Activated CD4-positive, alpha-beta memory T cell treated with anti-CD3 and anti-CD28 coated beads for 36 hours (primary cell): ENCODE results near the gene IGSF3. TPM values are rescaled to one million over a fixed set of nuclear protein-coding genes. Genes with fewer than 3 reads are reported as not detected.
"Not testable (repeated sequence)": the region's sequence is repeated elsewhere in the genome, so short reads cannot be mapped to it uniquely, and the experiment has no call there.

Experiments used
- CTCF ChIA-PET: fragments of 350-600 bp; sonication (Branson Sonifier 250); formaldehyde crosslinking; loops from one replicate; lab custom pipeline; 2021; ENCODE audit warnings: antibody characterized with exemption, inconsistent platforms; lab: Charles Lee
- POLR2A ChIA-PET: fragments of 350-600 bp; sonication (Branson Sonifier 250); formaldehyde crosslinking; loops from one replicate; lab custom pipeline; 2021; ENCODE audit warnings: antibody characterized with exemption; lab: Charles Lee
- DNase-seq: peaks from one replicate; pipeline ENCODE4 v3.0.0-alpha.2; 2020
- H3K27ac Mint-ChIP-seq: one replicate; pipeline ENCODE4 v1.8.0; 2021; ENCODE audit warnings: mixed read lengths
- H3K27me3 Mint-ChIP-seq: one replicate; pipeline ENCODE4 v1.8.0; 2021; ENCODE audit warnings: mixed read lengths
- H3K36me3 Mint-ChIP-seq: one replicate; pipeline ENCODE4 v1.8.0; 2021; ENCODE audit warnings: mixed read lengths
- H3K4me1 Mint-ChIP-seq: one replicate; pipeline ENCODE4 v1.8.0; 2021; ENCODE audit warnings: low read depth, mixed read lengths
- H3K4me3 Mint-ChIP-seq: one replicate; pipeline ENCODE4 v1.8.0; 2021; ENCODE audit warnings: mild to moderate bottlenecking, mixed read lengths
- H3K9me3 Mint-ChIP-seq: one replicate; pipeline ENCODE4 v1.8.0; 2021; ENCODE audit warnings: mixed read lengths
- intact Hi-C: fragments of 100-400 bp; cut with micrococcal nuclease; formaldehyde crosslinking; loops from one replicate; pipeline ENCODE4 v1.15.1; 2023
- total RNA-seq, 2 experiments: library from RNA; stranded (reverse); gene quantifications; one replicate each; pipeline ENCODE4 v1.2.3, GENCODE V29; 2021

IGSF3 gene
- total RNA-seq, 2 experiments from 2014 or later = 4.1 to 4.2 TPM

GRCh38 chr1:116652598-116652997 is 14.9 kb downstream of the IGSF3 start:
- CTCF ChIA-PET, POLR2A ChIA-PET, H3K27ac Mint-ChIP-seq: not testable (repeated sequence)

GRCh38 chr1:116650781-116651180 is 16.8 kb downstream of the IGSF3 start:
- intact Hi-C loops, H3K4me3 Mint-ChIP-seq, H3K27ac Mint-ChIP-seq, H3K36me3 Mint-ChIP-seq, DNase-seq, H3K4me1 Mint-ChIP-seq, H3K27me3 Mint-ChIP-seq, POLR2A ChIA-PET, CTCF ChIA-PET, H3K9me3 Mint-ChIP-seq: not testable (repeated sequence)

More at GRCh38 chr1:116652598-116652997, 14.9 kb downstream of the IGSF3 start:
- H3K4me3 Mint-ChIP-seq, intact Hi-C loops, H3K4me1 Mint-ChIP-seq, DNase-seq, H3K36me3 Mint-ChIP-seq, H3K27me3 Mint-ChIP-seq, H3K9me3 Mint-ChIP-seq: not testable (repeated sequence)

GRCh38 chr1:116649041-116649440 is 18.5 kb downstream of the IGSF3 start:
- POLR2A ChIA-PET, H3K27ac Mint-ChIP-seq, CTCF ChIA-PET, intact Hi-C loops, H3K9me3 Mint-ChIP-seq, H3K27me3 Mint-ChIP-seq, H3K4me3 Mint-ChIP-seq, H3K36me3 Mint-ChIP-seq, H3K4me1 Mint-ChIP-seq, DNase-seq: not testable (repeated sequence)

GRCh38 chr1:116648325-116648724 is 19.2 kb downstream of the IGSF3 start:
- CTCF ChIA-PET, H3K27ac Mint-ChIP-seq, H3K27me3 Mint-ChIP-seq, intact Hi-C loops, POLR2A ChIA-PET, DNase-seq, H3K9me3 Mint-ChIP-seq, H3K36me3 Mint-ChIP-seq, H3K4me1 Mint-ChIP-seq, H3K4me3 Mint-ChIP-seq: not testable (repeated sequence)

- H3K27ac Mint-ChIP-seq, CTCF ChIA-PET, H3K4me1 Mint-ChIP-seq, H3K36me3 Mint-ChIP-seq, H3K9me3 Mint-ChIP-seq, POLR2A ChIA-PET, H3K27me3 Mint-ChIP-seq, H3K4me3 Mint-ChIP-seq, intact Hi-C loops, DNase-seq: not testable (repeated sequence)
Measured at GRCh38 chr1:116647186-116647585, 20.3 kb downstream of the IGSF3 start.

GRCh38 chr1:116646673-116647170 is 20.8 kb downstream of the IGSF3 start:
- POLR2A ChIA-PET, CTCF ChIA-PET, H3K4me3 Mint-ChIP-seq, H3K27ac Mint-ChIP-seq, H3K4me1 Mint-ChIP-seq, H3K36me3 Mint-ChIP-seq, H3K9me3 Mint-ChIP-seq, H3K27me3 Mint-ChIP-seq, intact Hi-C loops: not testable (repeated sequence)
- DNase-seq = peak; percentile 20

- H3K4me1 Mint-ChIP-seq, CTCF ChIA-PET, H3K36me3 Mint-ChIP-seq, H3K9me3 Mint-ChIP-seq, H3K27me3 Mint-ChIP-seq, POLR2A ChIA-PET, DNase-seq, H3K27ac Mint-ChIP-seq, intact Hi-C loops, H3K4me3 Mint-ChIP-seq: not testable (repeated sequence)
Measured at GRCh38 chr1:116645802-116646672, 21.5 kb downstream of the IGSF3 start.

- POLR2A ChIA-PET, H3K4me3 Mint-ChIP-seq, H3K27me3 Mint-ChIP-seq, H3K9me3 Mint-ChIP-seq, CTCF ChIA-PET, DNase-seq, H3K4me1 Mint-ChIP-seq, intact Hi-C loops, H3K27ac Mint-ChIP-seq, H3K36me3 Mint-ChIP-seq: not testable (repeated sequence)
Measured at GRCh38 chr1:116644993-116645392, 22.5 kb downstream of the IGSF3 start.

- H3K4me3 Mint-ChIP-seq, H3K27ac Mint-ChIP-seq, CTCF ChIA-PET, POLR2A ChIA-PET, H3K9me3 Mint-ChIP-seq, DNase-seq, H3K4me1 Mint-ChIP-seq, intact Hi-C loops, H3K27me3 Mint-ChIP-seq, H3K36me3 Mint-ChIP-seq: not testable (repeated sequence)
Measured at GRCh38 chr1:116644096-116644495, 23.4 kb downstream of the IGSF3 start.

GRCh38 chr1:116643281-116643751 is 24.2 kb downstream of the IGSF3 start:
- H3K4me1 Mint-ChIP-seq, CTCF ChIA-PET, H3K27me3 Mint-ChIP-seq, POLR2A ChIA-PET, H3K36me3 Mint-ChIP-seq, H3K4me3 Mint-ChIP-seq, intact Hi-C loops, DNase-seq, H3K9me3 Mint-ChIP-seq, H3K27ac Mint-ChIP-seq: not testable (repeated sequence)

GRCh38 chr1:116642311-116643280 is 24.9 kb downstream of the IGSF3 start:
- intact Hi-C loops, H3K4me1 Mint-ChIP-seq: not testable (repeated sequence)

GRCh38 chr1:116637583-116637982 is 29.9 kb downstream of the IGSF3 start:
- DNase-seq = peak; percentile 47
- H3K36me3 Mint-ChIP-seq, H3K27me3 Mint-ChIP-seq, POLR2A ChIA-PET, H3K4me3 Mint-ChIP-seq, intact Hi-C loops, H3K27ac Mint-ChIP-seq, H3K9me3 Mint-ChIP-seq: not testable (repeated sequence)
- CTCF ChIA-PET = interaction anchor here (1.1 kb wide), 1 partner anchor 42 kb away, joined by 3 read pairs; no protein-coding TSS in a partner anchor
- peaks cover 11% of the 10 kb centered on the region for H3K4me1 Mint-ChIP-seq

More at GRCh38 chr1:116642311-116643280, 24.9 kb downstream of the IGSF3 start:
- H3K27ac Mint-ChIP-seq, H3K27me3 Mint-ChIP-seq, H3K36me3 Mint-ChIP-seq, H3K4me3 Mint-ChIP-seq, H3K9me3 Mint-ChIP-seq, POLR2A ChIA-PET, CTCF ChIA-PET, DNase-seq: not testable (repeated sequence)
